Neural crest cell (in vitro differentiated cells): ENCODE results near the gene TAF4. TPM values are rescaled to one million over a fixed set of nuclear protein-coding genes. Genes with fewer than 3 reads are reported as not detected.
A peak's percentile ranks its signal among the peaks of the same experiment; 100 is the strongest.
"Not testable (repeated sequence)": the region's sequence is repeated elsewhere in the genome, so short reads cannot be mapped to it uniquely, and the experiment has no call there.

ENCODE experiments used
- DNase-seq: peaks from one replicate; pipeline ENCODE4 v3.0.0; 2021; ENCODE audit warnings: low read depth, mixed read lengths, low spot score
- H3K27ac Mint-ChIP-seq: one replicate; pipeline ENCODE4 v1.8.0; 2021; ENCODE audit warnings: mild to moderate bottlenecking, mixed read lengths; ENCODE audit not compliant: unreplicated experiment
- H3K27me3 Mint-ChIP-seq: 2 replicates; pipeline ENCODE4 v1.8.0; 2021; ENCODE audit warnings: low read depth, mild to moderate bottlenecking, mixed read lengths
- H3K36me3 Mint-ChIP-seq: 2 replicates; pipeline ENCODE4 v1.8.0; 2021; ENCODE audit warnings: low read depth, mild to moderate bottlenecking, mixed read lengths
- H3K4me1 Mint-ChIP-seq: 2 replicates; pipeline ENCODE4 v1.8.0; 2021; ENCODE audit warnings: mixed read lengths
- H3K4me3 Mint-ChIP-seq: one replicate; pipeline ENCODE4 v1.8.0; 2021; ENCODE audit warnings: mild to moderate bottlenecking, mixed read lengths
- H3K9me3 Mint-ChIP-seq: 2 replicates; pipeline ENCODE4 v1.8.0; 2021; ENCODE audit warnings: mixed read lengths
- CTCF ChIP-seq: fragments of 200-600 bp; sonication (generic); conservative IDR thresholded peaks from 2 replicates; pipeline ENCODE4 v1.5.0; 2021; ENCODE audit warnings: antibody characterized with exemption, mild to moderate bottlenecking
- total RNA-seq: library from RNA; stranded (reverse); gene quantifications from 2 replicates; pipeline ENCODE4 v1.2.1, GENCODE V29; 2021

The TAF4 gene
- total RNA-seq, 1 donor from 2014 or later, result 33.6 TPM

- H3K4me1 Mint-ChIP-seq, result peaks cover 12% of the 10 kb centered on the region
- H3K27me3 Mint-ChIP-seq, result no peaks in the 10 kb centered on the region
- H3K27ac Mint-ChIP-seq, result no peak overlapping the region
- H3K4me3 Mint-ChIP-seq, result no peak overlapping the region
- TF ChIP-seq CTCF, result no peak
- no peaks in the 10 kb centered on the region for H3K9me3 Mint-ChIP-seq
- peaks cover 14% of the 10 kb centered on the region for H3K36me3 Mint-ChIP-seq
- no peak for DNase-seq
These were observed 90.1 kb downstream of the TAF4 start for GRCh38 chr20:61975407-61976129.

- Mint-ChIP-seq H3K9me3 (no peaks in the 10 kb centered on the region), H3K27ac (no peak overlapping the region), H3K36me3 (peaks cover 17% of the 10 kb centered on the region), H3K27me3 (no peaks in the 10 kb centered on the region), H3K4me1 (peaks cover 17% of the 10 kb centered on the region), H3K4me3 (no peak overlapping the region)
- DNase-seq, result no peak
- TF ChIP-seq CTCF, result no peak
These were observed 91.4 kb downstream of the TAF4 start for GRCh38 chr20:61974357-61974665.

GRCh38 chr20:61973515-61974356 lies 91.9 kb downstream of the TAF4 start:
- H3K27ac Mint-ChIP-seq, result no peak overlapping the region
- no peak for TF ChIP-seq CTCF
- H3K36me3 Mint-ChIP-seq, result peaks cover 17% of the 10 kb centered on the region
- peaks cover 17% of the 10 kb centered on the region for H3K4me1 Mint-ChIP-seq
- no peak for DNase-seq
- H3K27me3 Mint-ChIP-seq, result no peaks in the 10 kb centered on the region
- H3K4me3 Mint-ChIP-seq, result no peak overlapping the region
- no peaks in the 10 kb centered on the region for H3K9me3 Mint-ChIP-seq

- no peak for TF ChIP-seq CTCF
- peak overlapping the region; percentile 27 for H3K27ac Mint-ChIP-seq
- H3K9me3 Mint-ChIP-seq, result no peaks in the 10 kb centered on the region
- H3K27me3 Mint-ChIP-seq, result no peaks in the 10 kb centered on the region
- H3K36me3 Mint-ChIP-seq, result peaks cover 17% of the 10 kb centered on the region
- H3K4me1 Mint-ChIP-seq, result peaks cover 17% of the 10 kb centered on the region
- H3K4me3 Mint-ChIP-seq, result no peak overlapping the region
- no peak for DNase-seq
These were observed 92.8 kb downstream of the TAF4 start for GRCh38 chr20:61972636-61973508.

DNA sequence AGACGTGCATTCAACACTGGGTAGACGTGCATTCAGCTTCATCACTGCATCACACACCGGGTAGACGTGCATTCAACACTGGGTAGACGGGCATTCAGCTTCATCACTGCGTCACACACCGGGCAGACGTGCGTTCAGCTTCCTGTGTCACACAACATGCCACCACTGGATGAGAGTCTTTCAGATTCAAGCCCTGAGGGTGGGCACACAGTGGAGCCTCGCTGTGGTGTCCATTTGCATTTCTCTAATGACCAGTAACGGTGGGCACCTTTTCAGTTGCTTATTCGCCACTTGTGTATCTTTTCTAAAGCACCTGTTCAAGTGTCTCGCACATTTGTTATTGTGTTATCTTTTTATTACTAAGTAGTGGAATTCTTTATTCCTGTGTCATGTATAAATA lies 94.1 kb downstream of the TAF4 start:
- peaks cover 17% of the 10 kb centered on the region for H3K36me3 Mint-ChIP-seq
- DNase-seq, H3K27ac Mint-ChIP-seq, H3K9me3 Mint-ChIP-seq, H3K27me3 Mint-ChIP-seq, H3K4me3 Mint-ChIP-seq: not testable (repeated sequence)
- peaks cover 12% of the 10 kb centered on the region for H3K4me1 Mint-ChIP-seq
